PC-3 (cell line): ENCODE data around the gene CELF2. TPM values are rescaled to one million over a fixed set of nuclear protein-coding genes. Genes with fewer than 3 reads are reported as not detected.

Source experiments
- ATAC-seq: fragments of 200-7000 bp; cut with Tn5 transposase; 2 replicates; pipeline ENCODE4 v1.9.1; 2020; ENCODE audit warnings: mild to moderate bottlenecking, moderate library complexity
- BruUV-seq: library from RNA; stranded (reverse); fragments of 400-500 nt; replicated peaks from 2 replicates; lab custom pipeline; 2021; lab: Mats Ljungman, UMichigan
- CTCF ChIA-PET: fragments of 300-600 bp; sonication (Branson Sonifier 250); formaldehyde crosslinking; loops from one replicate; lab custom pipeline; 2022; ENCODE audit warnings: antibody characterized with exemption; lab: Charles Lee
- POLR2A ChIA-PET: fragments of 300-600 bp; sonication (Branson Sonifier 250); formaldehyde crosslinking; loops from one replicate; lab custom pipeline; 2022; ENCODE audit warnings: antibody characterized with exemption; ENCODE audit not compliant: unreplicated experiment; lab: Charles Lee
- DNase-seq: peaks from one replicate; pipeline ENCODE4 v3.0.0-alpha.2; 2015
- H2AFZ ChIP-seq: fragments of 300-600 bp; sonication (generic); 2 replicates; pipeline ENCODE4 v1.6.0; 2016; ENCODE audit warnings: antibody characterized with exemption, low read length
- H3F3A ChIP-seq: fragments of 300-600 bp; sonication (generic); one replicate; pipeline ENCODE4 v1.6.0; 2017; ENCODE audit warnings: antibody characterized with exemption, low read length, control low read depth, mild to moderate bottlenecking; ENCODE audit not compliant: unreplicated experiment
- H3K27ac ChIP-seq: fragments of 300-600 bp; sonication (generic); 2 replicates; pipeline ENCODE4 v1.5.1; 2016; ENCODE audit warnings: mild to moderate bottlenecking, low read length
- H3K27me3 ChIP-seq: fragments of 300-600 bp; sonication (generic); 2 replicates; pipeline ENCODE4 v1.6.1; 2016; ENCODE audit warnings: low read length, mixed read lengths
- H3K36me3 ChIP-seq: fragments of 300-600 bp; sonication (generic); 2 replicates; pipeline ENCODE4 v1.6.1; 2016; ENCODE audit warnings: low read depth, mixed run types, low read length, mixed read lengths
- H3K4me1 ChIP-seq: fragments of 300-600 bp; sonication (generic); 2 replicates; pipeline ENCODE4 v1.5.1; 2016; ENCODE audit warnings: low read length; ENCODE audit not compliant: insufficient read depth
- H3K4me2 ChIP-seq: fragments of 300-600 bp; sonication (generic); 2 replicates; pipeline ENCODE4 v1.6.0; 2016; ENCODE audit warnings: low read length
- H3K4me3 ChIP-seq: fragments of 300-600 bp; sonication (generic); 2 replicates; pipeline ENCODE4 v1.5.1; 2016; ENCODE audit warnings: mild to moderate bottlenecking, low read length, mixed read lengths
- H3K79me2 ChIP-seq: fragments of 300-600 bp; sonication (generic); 2 replicates; pipeline ENCODE4 v1.6.1; 2017; ENCODE audit warnings: low read length, mixed read lengths
- H3K9ac ChIP-seq: fragments of 300-600 bp; sonication (generic); 2 replicates; pipeline ENCODE4 v1.6.0; 2016; ENCODE audit warnings: mild to moderate bottlenecking, low read length
- H3K9me2 ChIP-seq: fragments of 300-600 bp; sonication (generic); replicated peaks from 2 replicates; pipeline ENCODE4 v1.6.1; 2016; ENCODE audit warnings: mixed run types, low read length, mixed read lengths
- H3K9me3 ChIP-seq: fragments of 300-600 bp; sonication (generic); 2 replicates; pipeline ENCODE4 v1.6.1; 2016; ENCODE audit warnings: low read length, mixed read lengths
- H4K20me1 ChIP-seq: fragments of 300-600 bp; sonication (generic); 2 replicates; pipeline ENCODE4 v1.6.1; 2016; ENCODE audit warnings: low read length, mixed read lengths
- CTCF ChIP-seq: fragments of 300-600 bp; sonication (generic); conservative IDR thresholded peaks from 2 replicates; pipeline ENCODE4 v1.5.1; 2017; ENCODE audit warnings: antibody characterized with exemption, low read depth, mild to moderate bottlenecking, low read length
- EZH2 ChIP-seq: fragments of 300-600 bp; sonication (generic); IDR thresholded peaks from one replicate; pipeline ENCODE4 v1.6.1; 2017; ENCODE audit warnings: antibody characterized with exemption, mild to moderate bottlenecking, low read length; ENCODE audit not compliant: unreplicated experiment
- EZH2phosphoT487 ChIP-seq: fragments of 300-600 bp; sonication (generic); IDR thresholded peaks from 2 replicates; pipeline ENCODE4 v1.6.1; 2018; ENCODE audit warnings: mild to moderate bottlenecking, antibody characterized with exemption, low read length, borderline replicate concordance
- intact Hi-C: fragments of 100-400 bp; cut with micrococcal nuclease; formaldehyde crosslinking; loops from 2 replicates; pipeline ENCODE4 v1.9.0; 2023
- total RNA-seq: library from RNA; depleted of rRNA; stranded (reverse); fragments of >200 nt; gene quantifications from 2 replicates; pipeline ENCODE4 v1.2.3, GENCODE V29; 2014

CELF2 gene
- total RNA-seq, 1 experiment from 2014 or later, result not detected

- Histone ChIP-seq H3K36me3 (no peaks in the 10 kb centered on the region), H3K9ac (no peak overlapping the region), H3K27me3 (no peaks in the 10 kb centered on the region), H3F3A (no peaks in the 10 kb centered on the region), H3K9me3 (no peaks in the 10 kb centered on the region), H3K4me2 (no peak overlapping the region), H3K9me2 (no peaks in the 10 kb centered on the region), H3K4me3 (no peak overlapping the region), H3K79me2 (no peaks in the 10 kb centered on the region), H3K27ac (no peak overlapping the region), H2AFZ (no peak overlapping the region), H4K20me1 (no peaks in the 10 kb centered on the region), H3K4me1 (no peaks in the 10 kb centered on the region)
- ATAC-seq (no peak), DNase-seq (no peak)
- no peak for TF ChIP-seq EZH2
- TF ChIP-seq CTCF, result no peak
- TF ChIP-seq EZH2phosphoT487, result no peak
- POLR2A ChIA-PET, result no interaction called here
- intact Hi-C loops, result no loop called here
- CTCF ChIA-PET, result no interaction called here
- no TSS peak for BruUV-seq
These were observed 65.4 kb downstream of the CELF2 start for GRCh38 chr10:11083051-11083450.

DNA sequence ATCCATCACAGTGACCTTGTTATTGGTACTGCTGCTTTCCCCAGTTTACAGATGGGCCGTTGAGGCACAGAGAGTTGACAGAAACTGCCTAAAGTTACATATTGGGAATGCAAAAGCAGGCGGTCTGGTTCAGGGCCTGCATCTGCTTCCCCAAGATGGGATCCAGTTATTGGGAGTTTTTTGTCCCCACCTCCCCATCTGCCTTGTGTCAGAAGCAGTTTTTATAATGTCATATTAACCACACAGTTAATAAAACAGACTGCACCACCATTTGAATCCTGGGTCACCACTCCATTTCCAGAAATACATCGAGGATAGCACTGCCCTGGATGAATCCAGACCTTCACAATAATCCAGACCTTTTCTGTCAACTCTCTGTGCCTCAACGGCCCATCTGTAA is 67.9 kb downstream of the CELF2 start:
- POLR2A ChIA-PET, result no interaction called here

More for the DNA sequence above, 67.9 kb downstream of the CELF2 start:
- intact Hi-C loops, result no loop called here
- Histone ChIP-seq H3K4me3 (no peak overlapping the region), H3K9ac (no peak overlapping the region), H3K9me3 (no peaks in the 10 kb centered on the region), H3K27ac (no peak overlapping the region), H3K9me2 (no peaks in the 10 kb centered on the region), H3K4me1 (no peaks in the 10 kb centered on the region), H3K27me3 (no peaks in the 10 kb centered on the region), H2AFZ (no peak overlapping the region), H3F3A (no peaks in the 10 kb centered on the region), H3K4me2 (no peak overlapping the region), H3K79me2 (no peaks in the 10 kb centered on the region), H4K20me1 (no peaks in the 10 kb centered on the region), H3K36me3 (no peaks in the 10 kb centered on the region)
- TF ChIP-seq EZH2phosphoT487 (no peak), EZH2 (no peak), CTCF (no peak)
- DNase-seq (no peak), ATAC-seq (no peak)
- no TSS peak for BruUV-seq
- CTCF ChIA-PET, result no interaction called here
